ENCODE results near the gene R3HCC1L. TPM values are rescaled to one million over a fixed set of nuclear protein-coding genes. Genes with fewer than 3 reads are reported as not detected.

Gene R3HCC1L
- polyA plus RNA-seq, 1 donor from 2014 or later = 12.8 TPM

DNA sequence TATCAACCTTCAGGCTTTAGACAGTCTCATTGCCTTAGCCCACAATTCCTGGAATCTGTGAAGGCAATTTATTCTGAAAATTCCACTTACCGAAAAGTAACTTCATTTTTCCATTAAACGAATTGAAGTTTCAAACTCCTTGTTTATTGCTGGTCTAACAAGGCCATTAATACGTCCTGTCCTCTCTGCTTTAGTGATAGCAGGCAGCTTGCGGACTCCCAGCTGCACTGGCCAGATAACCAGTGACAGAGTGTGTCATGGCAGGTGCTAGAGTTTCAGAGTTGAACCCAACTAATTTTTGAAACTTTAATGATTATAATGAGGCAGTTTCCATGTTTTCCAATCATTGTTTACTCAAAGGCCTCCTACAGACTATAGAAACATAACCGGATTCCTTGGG is 102.4 kb downstream of the R3HCC1L start:
- Histone ChIP-seq H3K27ac (ENCODE audit: low read length) (no peak overlapping the region), H3K9me2 (ENCODE audit: insufficient read depth, low read length) (no peaks in the 10 kb centered on the region), H2AFZ (ENCODE audit: low read depth, low read length) (no peak overlapping the region), H3K36me3 (ENCODE audit: insufficient read depth, low read length) (no peaks in the 10 kb centered on the region), H3K9me3 (ENCODE audit: low read length) (no peaks in the 10 kb centered on the region), H4K20me1 (ENCODE audit: insufficient read depth) (no peaks in the 10 kb centered on the region), H3K4me2 (ENCODE audit: low read length) (no peak overlapping the region), H3K79me2 (replicated peaks; ENCODE audit: insufficient read depth, low read length) (no peaks in the 10 kb centered on the region), H3F3A (ENCODE audit: insufficient read depth, low read length, poor library complexity, severe bottlenecking) (no peaks in the 10 kb centered on the region), H3K4me3 (ENCODE audit: low read length) (no peak overlapping the region), H3K9ac (ENCODE audit: low read length) (no peak overlapping the region), H3K27me3 (ENCODE audit: insufficient read depth, low read depth, low read length) (no peaks in the 10 kb centered on the region)
- TF ChIP-seq TAF1 (IDR thresholded peaks at IDR 0.05; ENCODE audit: low read depth) (no peak), RAD21 (conservative IDR thresholded peaks at IDR 0.05) (no peak), MXI1 (conservative IDR thresholded peaks at IDR 0.05; ENCODE audit: poor library complexity, severe bottlenecking) (no peak), SMC3 (conservative IDR thresholded peaks at IDR 0.05; ENCODE audit: poor library complexity) (no peak), EZH2 (IDR thresholded peaks at IDR 0.05; ENCODE audit: borderline replicate concordance, insufficient read depth, low read length, poor library complexity, severe bottlenecking) (no peak), POLR2AphosphoS5 (IDR thresholded peaks at IDR 0.05) (no peak), EP300 (conservative IDR thresholded peaks at IDR 0.05; ENCODE audit: poor library complexity, severe bottlenecking) (no peak)
- TF ChIP-seq, protein P1, sequence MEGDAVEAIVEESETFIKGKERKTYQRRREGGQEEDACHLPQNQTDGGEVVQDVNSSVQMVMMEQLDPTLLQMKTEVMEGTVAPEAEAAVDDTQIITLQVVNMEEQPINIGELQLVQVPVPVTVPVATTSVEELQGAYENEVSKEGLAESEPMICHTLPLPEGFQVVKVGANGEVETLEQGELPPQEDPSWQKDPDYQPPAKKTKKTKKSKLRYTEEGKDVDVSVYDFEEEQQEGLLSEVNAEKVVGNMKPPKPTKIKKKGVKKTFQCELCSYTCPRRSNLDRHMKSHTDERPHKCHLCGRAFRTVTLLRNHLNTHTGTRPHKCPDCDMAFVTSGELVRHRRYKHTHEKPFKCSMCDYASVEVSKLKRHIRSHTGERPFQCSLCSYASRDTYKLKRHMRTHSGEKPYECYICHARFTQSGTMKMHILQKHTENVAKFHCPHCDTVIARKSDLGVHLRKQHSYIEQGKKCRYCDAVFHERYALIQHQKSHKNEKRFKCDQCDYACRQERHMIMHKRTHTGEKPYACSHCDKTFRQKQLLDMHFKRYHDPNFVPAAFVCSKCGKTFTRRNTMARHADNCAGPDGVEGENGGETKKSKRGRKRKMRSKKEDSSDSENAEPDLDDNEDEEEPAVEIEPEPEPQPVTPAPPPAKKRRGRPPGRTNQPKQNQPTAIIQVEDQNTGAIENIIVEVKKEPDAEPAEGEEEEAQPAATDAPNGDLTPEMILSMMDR (IDR thresholded peaks at IDR 0.05; ENCODE audit: poor library complexity, severe bottlenecking) = no peak
- TF ChIP-seq, protein P2, sequence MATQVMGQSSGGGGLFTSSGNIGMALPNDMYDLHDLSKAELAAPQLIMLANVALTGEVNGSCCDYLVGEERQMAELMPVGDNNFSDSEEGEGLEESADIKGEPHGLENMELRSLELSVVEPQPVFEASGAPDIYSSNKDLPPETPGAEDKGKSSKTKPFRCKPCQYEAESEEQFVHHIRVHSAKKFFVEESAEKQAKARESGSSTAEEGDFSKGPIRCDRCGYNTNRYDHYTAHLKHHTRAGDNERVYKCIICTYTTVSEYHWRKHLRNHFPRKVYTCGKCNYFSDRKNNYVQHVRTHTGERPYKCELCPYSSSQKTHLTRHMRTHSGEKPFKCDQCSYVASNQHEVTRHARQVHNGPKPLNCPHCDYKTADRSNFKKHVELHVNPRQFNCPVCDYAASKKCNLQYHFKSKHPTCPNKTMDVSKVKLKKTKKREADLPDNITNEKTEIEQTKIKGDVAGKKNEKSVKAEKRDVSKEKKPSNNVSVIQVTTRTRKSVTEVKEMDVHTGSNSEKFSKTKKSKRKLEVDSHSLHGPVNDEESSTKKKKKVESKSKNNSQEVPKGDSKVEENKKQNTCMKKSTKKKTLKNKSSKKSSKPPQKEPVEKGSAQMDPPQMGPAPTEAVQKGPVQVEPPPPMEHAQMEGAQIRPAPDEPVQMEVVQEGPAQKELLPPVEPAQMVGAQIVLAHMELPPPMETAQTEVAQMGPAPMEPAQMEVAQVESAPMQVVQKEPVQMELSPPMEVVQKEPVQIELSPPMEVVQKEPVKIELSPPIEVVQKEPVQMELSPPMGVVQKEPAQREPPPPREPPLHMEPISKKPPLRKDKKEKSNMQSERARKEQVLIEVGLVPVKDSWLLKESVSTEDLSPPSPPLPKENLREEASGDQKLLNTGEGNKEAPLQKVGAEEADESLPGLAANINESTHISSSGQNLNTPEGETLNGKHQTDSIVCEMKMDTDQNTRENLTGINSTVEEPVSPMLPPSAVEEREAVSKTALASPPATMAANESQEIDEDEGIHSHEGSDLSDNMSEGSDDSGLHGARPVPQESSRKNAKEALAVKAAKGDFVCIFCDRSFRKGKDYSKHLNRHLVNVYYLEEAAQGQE (IDR thresholded peaks at IDR 0.05; ENCODE audit: borderline replicate concordance) = no peak

DNA sequence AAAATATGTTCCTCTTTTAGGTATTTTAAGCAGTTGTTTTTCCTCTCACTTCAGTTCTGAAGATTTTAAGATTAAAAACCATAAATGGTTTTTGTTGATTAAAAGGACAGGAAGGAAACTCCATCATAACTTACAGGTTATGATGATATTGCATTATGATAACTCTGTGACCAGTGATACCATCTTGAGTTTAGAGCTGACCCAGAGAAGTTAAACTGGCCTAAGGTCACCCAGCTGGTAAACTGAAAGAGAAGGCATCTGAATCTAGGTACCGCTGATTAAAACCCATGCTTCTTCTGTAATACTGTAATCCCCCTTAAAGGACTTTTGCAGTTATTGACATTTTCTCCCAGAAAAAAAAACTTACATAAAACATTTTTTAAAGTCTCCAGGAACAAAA is 103.9 kb downstream of the R3HCC1L start:
- no peak overlapping the region for H3K9ac ChIP-seq (ENCODE audit: low read length)
- TF ChIP-seq MXI1 (conservative IDR thresholded peaks at IDR 0.05; ENCODE audit: poor library complexity, severe bottlenecking) (no peak), POLR2AphosphoS5 (IDR thresholded peaks at IDR 0.05) (no peak), TAF1 (IDR thresholded peaks at IDR 0.05; ENCODE audit: low read depth) (no peak), EP300 (conservative IDR thresholded peaks at IDR 0.05; ENCODE audit: poor library complexity, severe bottlenecking) (no peak), EZH2 (IDR thresholded peaks at IDR 0.05; ENCODE audit: borderline replicate concordance, insufficient read depth, low read length, poor library complexity, severe bottlenecking) (no peak), SMC3 (conservative IDR thresholded peaks at IDR 0.05; ENCODE audit: poor library complexity) (no peak), RAD21 (conservative IDR thresholded peaks at IDR 0.05) (no peak)
- TF ChIP-seq, protein P1 (IDR thresholded peaks at IDR 0.05; ENCODE audit: poor library complexity, severe bottlenecking) = no peak
- TF ChIP-seq, protein P2 (IDR thresholded peaks at IDR 0.05; ENCODE audit: borderline replicate concordance) = no peak
- H3K4me2 ChIP-seq (ENCODE audit: low read length) = no peak overlapping the region
- H2AFZ ChIP-seq (ENCODE audit: low read depth, low read length) = no peak overlapping the region
- H3K79me2 ChIP-seq (replicated peaks; ENCODE audit: insufficient read depth, low read length) = no peaks in the 10 kb centered on the region
- no peaks in the 10 kb centered on the region for H3K27me3 ChIP-seq (ENCODE audit: insufficient read depth, low read depth, low read length)
- no peaks in the 10 kb centered on the region for H3K9me3 ChIP-seq (ENCODE audit: low read length)
- no peaks in the 10 kb centered on the region for H3F3A ChIP-seq (ENCODE audit: insufficient read depth, low read length, poor library complexity, severe bottlenecking)
- no peak overlapping the region for H3K27ac ChIP-seq (ENCODE audit: low read length)
- H3K4me3 ChIP-seq (ENCODE audit: low read length) = no peak overlapping the region
- H3K36me3 ChIP-seq (ENCODE audit: insufficient read depth, low read length) = no peaks in the 10 kb centered on the region
- no peaks in the 10 kb centered on the region for H4K20me1 ChIP-seq (ENCODE audit: insufficient read depth)
- no peaks in the 10 kb centered on the region for H3K9me2 ChIP-seq (ENCODE audit: insufficient read depth, low read length)

Measured in neural cell (in vitro differentiated cells).